Fibroblast of peridontal ligament (primary cell): Measurements from ENCODE around the gene EGFL8.
"Not testable (repeated sequence)": the region's sequence is repeated elsewhere in the genome, so short reads cannot be mapped to it uniquely, and the experiment has no call there.

Experiments
- DNase-seq: peaks from one replicate; pipeline ENCODE4 v3.0.0-alpha.2; 2010; ENCODE audit errors: extremely low read depth

Gene EGFL8

GRCh38 chr6:32183483-32184083 lies 19.2 kb downstream of the EGFL8 start:
- DNase-seq, result no peak

GRCh38 chr6:32184084-32184640 lies 19.8 kb downstream of the EGFL8 start, which contains the start of gene AGER:
Gene AGER, minus strand, starts transcription at chr6:32184253. Its CDS starts 31 bp downstream, at chr6:32184222.
- no peak for DNase-seq

GRCh38 chr6:32185681-32186131 lies 21.3 kb downstream of the EGFL8 start:
- peak; percentile 87 for DNase-seq

GRCh38 chr6:32186151-32186840 lies 21.9 kb downstream of the EGFL8 start:
- not testable (repeated sequence) for DNase-seq

- no peak for DNase-seq
These were observed 22.8 kb downstream of the EGFL8 start for GRCh38 chr6:32187009-32187709.

GRCh38 chr6:32187725-32188380 lies 23.5 kb downstream of the EGFL8 start:
- DNase-seq, result not testable (repeated sequence)

GRCh38 chr6:32188381-32189068 lies 24.1 kb downstream of the EGFL8 start:
- DNase-seq, result peak; percentile 16

- no peak for DNase-seq
These were observed 24.8 kb downstream of the EGFL8 start for GRCh38 chr6:32189069-32189741.

- no peak for DNase-seq
These were observed 25.3 kb downstream of the EGFL8 start for GRCh38 chr6:32189742-32190053.

GRCh38 chr6:32190054-32190851 lies 25.9 kb downstream of the EGFL8 start, which contains the start of gene PBX2:
Gene PBX2, minus strand, starts transcription at chr6:32190202. Its CDS starts 287 bp downstream, at chr6:32189915.
- peak; percentile 88 for DNase-seq

- DNase-seq, result no peak
These were observed 26.7 kb downstream of the EGFL8 start for GRCh38 chr6:32190911-32191677.

GRCh38 chr6:32191696-32192607 lies 27.6 kb downstream of the EGFL8 start:
- DNase-seq, result no peak

- no peak for DNase-seq
These were observed 28.2 kb downstream of the EGFL8 start, which contains the start of gene GPSM3 for GRCh38 chr6:32192608-32193039. Gene GPSM3, minus strand, starts transcription at chr6:32192643. Its CDS starts 130 bp downstream, at chr6:32192513.

GRCh38 chr6:32193096-32193495 lies 28.7 kb downstream of the EGFL8 start:
- not testable (repeated sequence) for DNase-seq

GRCh38 chr6:32194388-32194787 lies 30.0 kb downstream of the EGFL8 start:
- no peak for DNase-seq

GRCh38 chr6:32194825-32195651 lies 30.6 kb downstream of the EGFL8 start:
- DNase-seq, result peak; percentile 75

GRCh38 chr6:32195652-32195901 lies 31.2 kb downstream of the EGFL8 start:
- peak; percentile 99 for DNase-seq
